ENCODE data around the gene PDE9A.

PDE9A gene

GRCh38 chr21:42666023-42666747 is 12.8 kb downstream of the PDE9A start:
- TF ChIP-seq POLR2AphosphoS5 (IDR thresholded peaks at IDR 0.05; ENCODE audit: low read depth, low read length) (no peak), POU2F2 (IDR thresholded peaks at IDR 0.05; ENCODE audit: low read depth, low read length) (no peak)
- peak; percentile 78 for FAIRE-seq
- DNase-seq (ENCODE audit: insufficient read length, low spot score), result no peak

GRCh38 chr21:42666925-42667324 is 13.5 kb downstream of the PDE9A start:
- no peak for DNase-seq (ENCODE audit: insufficient read length, low spot score)
- TF ChIP-seq TAF1 (IDR thresholded peaks at IDR 0.05; ENCODE audit: low read depth, low read length), result no peak
- TF ChIP-seq POLR2AphosphoS5 (IDR thresholded peaks at IDR 0.05; ENCODE audit: low read depth, low read length), result no peak
- no peak for TF ChIP-seq PAX5 (IDR thresholded peaks at IDR 0.05; ENCODE audit: insufficient read depth, low read length, severe bottlenecking)
- no peak for TF ChIP-seq POLR2A (IDR thresholded peaks at IDR 0.05; ENCODE audit: low read depth, low read length)
- TF ChIP-seq POU2F2 (IDR thresholded peaks at IDR 0.05; ENCODE audit: low read depth, low read length), result no peak
- TF ChIP-seq SPI1 (IDR thresholded peaks at IDR 0.05; ENCODE audit: low read depth, low read length), result no peak
- FAIRE-seq, result no peak

- FAIRE-seq (no peak), DNase-seq (ENCODE audit: insufficient read length, low spot score) (no peak)
- no peak for TF ChIP-seq POLR2AphosphoS5 (IDR thresholded peaks at IDR 0.05; ENCODE audit: low read depth, low read length)
Observed at GRCh38 chr21:42668298-42668992, 15.0 kb downstream of the PDE9A start.

- DNase-seq (ENCODE audit: insufficient read length, low spot score) (no peak), FAIRE-seq (no peak)
- TF ChIP-seq POLR2AphosphoS5 (IDR thresholded peaks at IDR 0.05; ENCODE audit: low read depth, low read length) (no peak), TAF1 (IDR thresholded peaks at IDR 0.05; ENCODE audit: low read depth, low read length) (no peak), POLR2A (IDR thresholded peaks at IDR 0.05; ENCODE audit: low read depth, low read length) (no peak), PAX5 (IDR thresholded peaks at IDR 0.05; ENCODE audit: insufficient read depth, low read length, severe bottlenecking) (no peak), SPI1 (IDR thresholded peaks at IDR 0.05; ENCODE audit: low read depth, low read length) (no peak), POU2F2 (IDR thresholded peaks at IDR 0.05; ENCODE audit: low read depth, low read length) (no peak)
Observed at GRCh38 chr21:42669041-42669440, 15.6 kb downstream of the PDE9A start.

- no peak for DNase-seq (ENCODE audit: insufficient read length, low spot score)
- FAIRE-seq, result peak; percentile 98
- TF ChIP-seq POLR2AphosphoS5 (IDR thresholded peaks at IDR 0.05; ENCODE audit: low read depth, low read length) (no peak), SPI1 (IDR thresholded peaks at IDR 0.05; ENCODE audit: low read depth, low read length) (no peak), POU2F2 (IDR thresholded peaks at IDR 0.05; ENCODE audit: low read depth, low read length) (no peak), PAX5 (IDR thresholded peaks at IDR 0.05; ENCODE audit: insufficient read depth, low read length, severe bottlenecking) (no peak)
Observed at GRCh38 chr21:42670058-42670880, 16.8 kb downstream of the PDE9A start.

GRCh38 chr21:42670884-42671283 is 17.5 kb downstream of the PDE9A start:
- TF ChIP-seq SPI1 (IDR thresholded peaks at IDR 0.05; ENCODE audit: low read depth, low read length), result no peak
- TF ChIP-seq POLR2AphosphoS5 (IDR thresholded peaks at IDR 0.05; ENCODE audit: low read depth, low read length), result no peak
- TF ChIP-seq POLR2A (IDR thresholded peaks at IDR 0.05; ENCODE audit: low read depth, low read length), result no peak
- TF ChIP-seq TAF1 (IDR thresholded peaks at IDR 0.05; ENCODE audit: low read depth, low read length), result no peak
- no peak for TF ChIP-seq PAX5 (IDR thresholded peaks at IDR 0.05; ENCODE audit: insufficient read depth, low read length, severe bottlenecking)
- TF ChIP-seq POU2F2 (IDR thresholded peaks at IDR 0.05; ENCODE audit: low read depth, low read length), result no peak
- no peak for DNase-seq (ENCODE audit: insufficient read length, low spot score)
- FAIRE-seq, result no peak

- DNase-seq (ENCODE audit: insufficient read length, low spot score) (no peak), FAIRE-seq (no peak)
Observed at GRCh38 chr21:42671778-42672593, 18.6 kb downstream of the PDE9A start.

GRCh38 chr21:42672699-42673458 is 19.5 kb downstream of the PDE9A start:
- no peak for DNase-seq (ENCODE audit: insufficient read length, low spot score)
- no peak for FAIRE-seq

More at GRCh38 chr21:42671778-42672593, 18.6 kb downstream of the PDE9A start:
- TF ChIP-seq POLR2AphosphoS5 (IDR thresholded peaks at IDR 0.05; ENCODE audit: low read depth, low read length) (no peak), PAX5 (IDR thresholded peaks at IDR 0.05; ENCODE audit: insufficient read depth, low read length, severe bottlenecking) (no peak), SPI1 (IDR thresholded peaks at IDR 0.05; ENCODE audit: low read depth, low read length) (no peak), POLR2A (IDR thresholded peaks at IDR 0.05; ENCODE audit: low read depth, low read length) (no peak), TAF1 (IDR thresholded peaks at IDR 0.05; ENCODE audit: low read depth, low read length) (no peak), POU2F2 (IDR thresholded peaks at IDR 0.05; ENCODE audit: low read depth, low read length) (no peak)

More at GRCh38 chr21:42672699-42673458, 19.5 kb downstream of the PDE9A start:
- TF ChIP-seq POLR2A (IDR thresholded peaks at IDR 0.05; ENCODE audit: low read depth, low read length) (no peak), PAX5 (IDR thresholded peaks at IDR 0.05; ENCODE audit: insufficient read depth, low read length, severe bottlenecking) (no peak), SPI1 (IDR thresholded peaks at IDR 0.05; ENCODE audit: low read depth, low read length) (no peak), TAF1 (IDR thresholded peaks at IDR 0.05; ENCODE audit: low read depth, low read length) (no peak), POU2F2 (IDR thresholded peaks at IDR 0.05; ENCODE audit: low read depth, low read length) (no peak), POLR2AphosphoS5 (IDR thresholded peaks at IDR 0.05; ENCODE audit: low read depth, low read length) (no peak)
